Measurements from ENCODE around the gene CCDC34. TPM values are rescaled to one million over a fixed set of nuclear protein-coding genes. Genes with fewer than 3 reads are reported as not detected.
"Not testable (repeated sequence)": the region's sequence is repeated elsewhere in the genome, so short reads cannot be mapped to it uniquely, and the experiment has no call there.

Gene CCDC34
- total and polyA plus RNA-seq, 2 of the 8 experiments (the other 6 are each of a cell fraction or from before 2014, with no cell fraction given): 7.7 to 24.3 TPM

DNA sequence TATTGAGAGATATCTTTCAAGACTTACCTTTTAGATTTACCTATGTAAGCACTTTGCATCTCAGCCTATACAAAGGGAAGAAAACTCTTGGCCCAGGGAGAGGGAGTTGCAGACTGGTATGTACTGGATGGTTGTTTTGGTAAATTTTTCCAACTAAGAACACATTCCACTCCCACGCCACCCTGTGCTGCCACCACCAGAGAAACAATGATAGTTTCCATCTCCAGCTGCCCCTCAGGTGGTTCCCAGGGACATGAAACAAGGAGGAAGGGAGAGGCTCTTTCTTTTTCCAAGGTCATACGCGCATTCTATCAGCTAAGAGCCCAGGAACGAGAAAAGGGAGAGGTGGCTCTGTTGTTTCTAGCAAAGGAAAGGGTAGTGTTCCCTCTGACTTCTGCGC lies 34.4 kb downstream of the CCDC34 start (continued):
- TF ChIP-seq HDAC2 (IDR thresholded peaks at IDR 0.05; ENCODE audit: borderline replicate concordance in 1 of 2, low read depth in 2 of 2, low read length in 2 of 2) (peak in 1 of 2 experiments; percentile 78; a peak in 1 of 4 replicates), BRCA1 (IDR thresholded peaks at IDR 0.05; ENCODE audit: low read depth, low read length) (no peak), POU5F1 (IDR thresholded peaks at IDR 0.05; ENCODE audit: low read depth, low read length) (no peak), ASH2L (IDR thresholded peaks at IDR 0.05; ENCODE audit: low read length) (no peak), SP1 (IDR thresholded peaks at IDR 0.05; ENCODE audit: low read depth, low read length) (0 out of 2 replicates have a peak, but pooled peaks have one; percentile 46), SIRT6 (IDR thresholded peaks at IDR 0.05; ENCODE audit: low read length) (no peak)

DNA sequence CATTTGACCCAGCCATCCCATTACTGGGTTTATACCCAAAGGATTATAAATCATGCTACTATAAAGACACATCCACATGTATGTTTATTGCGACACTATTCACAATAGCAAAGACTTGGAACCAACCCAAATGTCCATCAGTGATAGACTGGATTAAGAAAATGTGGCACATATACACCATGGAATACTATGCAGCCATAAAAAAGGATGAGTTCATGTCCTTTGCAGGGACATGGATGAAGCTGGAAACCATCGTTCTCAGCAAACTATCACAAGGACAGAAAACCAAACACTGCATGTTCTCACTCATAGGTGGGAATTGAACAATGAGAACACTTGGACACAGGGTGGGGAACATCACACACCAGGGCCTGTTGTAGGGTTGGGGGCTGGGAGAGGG lies 36.0 kb downstream of the CCDC34 start:
- FAIRE-seq; H3K4ac ChIP-seq (replicated peaks; ENCODE audit: insufficient read length, low read depth, low read length); H3K18ac ChIP-seq (ENCODE audit: extremely low read depth, low read length); H2AFZ ChIP-seq (ENCODE audit: low read length); H2BK120ac ChIP-seq (replicated peaks; ENCODE audit: low read depth, low read length); H3K14ac ChIP-seq (ENCODE audit: insufficient read length); DNase-seq (ENCODE audit: low read depth in 1 of 2, low spot score in 2 of 2); H3K4me1 ChIP-seq (replicated peaks in 1 of 4; ENCODE audit: control insufficient read depth in 3 of 4, insufficient read depth in 4 of 4, low read length in 3 of 4); H3K9me3 ChIP-seq (ENCODE audit: insufficient read depth in 2 of 2, low read depth in 1 of 2, low read length in 1 of 2); H2BK20ac ChIP-seq (ENCODE audit: low read length); H3K36me3 ChIP-seq (ENCODE audit: control insufficient read depth in 2 of 4, insufficient read depth in 4 of 4, low read length in 3 of 4); H3K4me2 ChIP-seq (ENCODE audit: insufficient read depth in 1 of 2, low read depth in 2 of 2, low read length in 2 of 2); H2AK5ac ChIP-seq (ENCODE audit: low read depth, low read length); CTCF ChIA-PET (ENCODE audit: partially characterized antibody); H3K27ac ChIP-seq (ENCODE audit: low read depth, low read length); H4K91ac ChIP-seq (replicated peaks; ENCODE audit: insufficient read length, low read length); H3K79me2 ChIP-seq (ENCODE audit: control insufficient read depth in 1 of 2, insufficient read depth in 2 of 2, low read length in 2 of 2); H3K27me3 ChIP-seq (replicated peaks in 1 of 4; ENCODE audit: control insufficient read depth in 3 of 4, extremely low read depth in 1 of 4, insufficient read depth in 3 of 4, low read length in 3 of 4); H4K20me1 ChIP-seq (replicated peaks in 1 of 2; ENCODE audit: control insufficient read depth in 1 of 2, insufficient read depth in 2 of 2, low read length in 2 of 2); POLR2A ChIA-PET (ENCODE audit: partially characterized antibody); H3K23me2 ChIP-seq (ENCODE audit: low read depth, low read length); H3K23ac ChIP-seq (ENCODE audit: insufficient read length); H3K4me3 ChIP-seq (ENCODE audit: extremely low read depth in 1 of 4, insufficient read depth in 2 of 4, low read depth in 3 of 4, low read length in 4 of 4); H2BK5ac ChIP-seq (ENCODE audit: low read depth, low read length); H4K8ac ChIP-seq (ENCODE audit: extremely low read depth, insufficient read depth, low read length); H3K56ac ChIP-seq (replicated peaks; ENCODE audit: insufficient read length, low read depth, low read length); H2BK15ac ChIP-seq (ENCODE audit: low read length); H4K5ac ChIP-seq (ENCODE audit: insufficient read length, low read depth, low read length); H3K9ac ChIP-seq (replicated peaks in 1 of 4; ENCODE audit: extremely low read depth in 1 of 4, low read depth in 3 of 4, low read length in 3 of 4); H3K79me1 ChIP-seq (ENCODE audit: low read depth, low read length); H2BK12ac ChIP-seq (ENCODE audit: low read depth, low read length): not testable (repeated sequence)
- 95% methylated on average over 1 of the region's 2 CpGs; no CpG with 5 or more reads in 1 of the 2 experiments for WGBS, 2 experiments (ENCODE audit: extremely low coverage in 1 of 2, insufficient coverage in 1 of 2, insufficient read length in 1 of 2, insufficient replicate concordance in 2 of 2, low coverage in 1 of 2, low lambda C conversion rate in 2 of 2, missing lambda C conversion rate in 1 of 2)

Measured in H1 (cell line).